HG03159 (cell line): ENCODE measurements around the gene VDR.
A peak's percentile ranks its signal among the peaks of the same experiment; 100 is the strongest.

Source experiments
- ATAC-seq: cut with Tn5 transposase; IDR thresholded peaks from one replicate; pipeline ENCODE4 v1.9.1; 2021; ENCODE audit warnings: mild to moderate bottlenecking, moderate library complexity; ENCODE audit not compliant: unreplicated experiment

The VDR gene

GRCh38 chr12:47875746-47876439, 28.9 kb downstream of the VDR start:
- ATAC-seq, result no peak

DNA sequence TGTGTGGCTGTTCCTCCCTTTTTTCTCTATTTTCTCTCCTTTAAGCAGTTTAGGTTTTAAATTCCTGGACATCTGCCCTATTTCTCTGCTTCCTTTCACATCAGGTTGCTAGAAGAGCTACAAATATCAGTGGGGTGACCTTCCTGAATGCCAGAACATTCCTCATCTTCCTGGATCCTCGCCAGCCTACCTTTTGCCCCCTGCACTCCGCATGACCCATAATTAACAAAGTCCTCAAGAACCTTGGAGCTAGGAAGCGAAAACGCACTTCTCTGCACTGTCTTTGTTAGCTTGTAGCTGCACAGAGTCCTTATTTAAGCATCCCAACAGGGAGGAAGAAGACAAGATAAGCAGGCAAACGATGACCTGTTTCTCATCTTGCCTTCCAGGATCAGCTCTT, 30.5 kb downstream of the VDR start:
- no peak for ATAC-seq

GRCh38 chr12:47870175-47870781, 34.5 kb downstream of the VDR start:
- ATAC-seq, result no peak

GRCh38 chr12:47868552-47869031, 36.2 kb downstream of the VDR start:
- peak; percentile 49 for ATAC-seq

DNA sequence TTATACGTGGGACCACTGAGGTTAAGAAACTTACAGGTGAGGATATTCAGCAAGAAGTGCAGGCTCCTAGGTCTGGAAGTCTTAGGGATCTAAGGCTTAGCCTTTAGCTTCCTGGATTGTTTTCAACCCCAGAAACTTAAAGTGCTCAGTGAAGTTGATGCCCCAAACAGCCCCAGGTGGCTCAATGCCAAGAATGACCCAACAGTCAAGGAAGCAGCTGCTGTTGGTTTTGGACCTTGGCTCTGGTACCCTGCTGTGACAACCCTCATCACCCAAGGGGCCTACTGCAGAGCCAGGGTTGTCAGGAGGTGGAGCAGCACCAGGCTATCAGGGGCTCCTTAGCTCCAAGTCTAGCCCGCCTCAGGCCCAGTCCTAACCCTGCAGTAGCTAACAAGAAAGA, 36.8 kb downstream of the VDR start:
- peak; percentile 12 for ATAC-seq

DNA sequence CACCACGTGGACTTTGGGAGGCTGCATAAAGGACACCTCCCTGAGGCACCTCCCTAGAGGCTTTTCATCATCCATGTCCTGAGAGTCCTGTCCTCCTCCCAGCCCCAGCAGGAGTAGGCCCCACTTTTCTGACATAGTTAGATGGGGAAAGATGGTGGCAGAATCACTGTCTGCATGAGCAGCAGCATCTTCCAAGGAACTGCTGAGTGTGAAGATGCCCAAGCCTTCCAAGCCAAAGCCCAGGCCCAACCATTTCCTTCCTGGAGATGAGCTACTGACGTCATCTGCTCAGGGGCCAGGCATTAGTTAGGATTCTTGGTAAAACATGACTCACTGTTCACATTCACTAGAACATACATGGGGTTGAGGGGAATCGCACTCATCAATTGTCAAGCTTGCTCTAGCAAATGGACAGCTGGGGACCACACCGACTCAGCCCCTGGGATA, 37.3 kb downstream of the VDR start:
- no peak for ATAC-seq

GRCh38 chr12:47864646-47865235, 40.1 kb downstream of the VDR start:
- no peak for ATAC-seq

GRCh38 chr12:47863985-47864384, 40.8 kb downstream of the VDR start:
- ATAC-seq, result no peak

- no peak for ATAC-seq
These were observed 41.3 kb downstream of the VDR start for GRCh38 chr12:47863467-47863866.

- no peak for ATAC-seq
These were observed 41.9 kb downstream of the VDR start for GRCh38 chr12:47862881-47863280.

GRCh38 chr12:47862167-47862750, 42.5 kb downstream of the VDR start:
- ATAC-seq, result no peak

DNA sequence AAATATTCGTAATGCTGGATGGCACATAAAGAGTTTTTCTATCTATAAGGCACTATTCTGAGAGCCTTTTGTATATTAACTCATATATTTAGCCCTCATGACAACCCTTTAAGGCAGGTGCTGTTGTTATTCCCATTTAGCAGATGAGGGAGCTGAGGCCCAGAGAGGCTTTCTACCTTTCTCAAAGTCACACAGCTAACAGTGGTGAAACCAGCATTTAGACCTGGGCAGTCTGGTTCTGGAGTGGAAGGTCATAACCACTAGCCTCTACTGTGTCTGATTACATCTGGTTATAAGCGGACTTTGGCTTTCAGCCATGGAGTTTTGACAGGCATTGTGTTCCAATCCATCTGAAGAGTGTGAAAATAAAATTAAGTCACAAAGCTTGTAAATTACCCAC, 43.9 kb downstream of the VDR start:
- ATAC-seq, result no peak

DNA sequence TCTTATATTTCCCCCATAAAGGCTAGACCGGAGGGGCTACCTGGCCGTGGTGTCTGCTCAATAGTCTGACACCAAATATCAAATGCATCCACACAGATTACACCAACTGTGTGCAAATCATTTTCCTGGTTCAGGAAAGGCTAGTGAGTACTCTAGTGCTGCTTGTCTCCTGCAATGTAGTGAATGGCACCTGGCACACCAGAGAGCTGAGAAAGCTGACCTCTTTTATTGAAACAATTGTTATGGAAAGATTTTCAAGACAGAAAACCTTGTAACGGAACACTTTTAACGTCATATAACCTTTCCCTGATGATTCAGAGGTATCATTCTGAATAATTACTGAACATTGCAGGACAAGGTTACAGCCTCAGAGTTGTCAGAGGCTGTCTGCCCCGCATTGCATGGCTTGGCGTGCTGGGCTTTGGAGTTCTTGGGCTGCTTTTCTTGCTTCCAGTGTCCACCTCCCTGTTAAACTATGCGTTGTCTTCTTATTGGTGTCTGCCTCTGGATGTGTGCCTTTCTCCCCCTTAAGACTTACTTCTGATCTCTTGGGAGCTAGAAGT, 44.4 kb downstream of the VDR start:
- no peak for ATAC-seq

- no peak for ATAC-seq
These were observed 46.1 kb downstream of the VDR start for GRCh38 chr12:47858511-47859266.

DNA sequence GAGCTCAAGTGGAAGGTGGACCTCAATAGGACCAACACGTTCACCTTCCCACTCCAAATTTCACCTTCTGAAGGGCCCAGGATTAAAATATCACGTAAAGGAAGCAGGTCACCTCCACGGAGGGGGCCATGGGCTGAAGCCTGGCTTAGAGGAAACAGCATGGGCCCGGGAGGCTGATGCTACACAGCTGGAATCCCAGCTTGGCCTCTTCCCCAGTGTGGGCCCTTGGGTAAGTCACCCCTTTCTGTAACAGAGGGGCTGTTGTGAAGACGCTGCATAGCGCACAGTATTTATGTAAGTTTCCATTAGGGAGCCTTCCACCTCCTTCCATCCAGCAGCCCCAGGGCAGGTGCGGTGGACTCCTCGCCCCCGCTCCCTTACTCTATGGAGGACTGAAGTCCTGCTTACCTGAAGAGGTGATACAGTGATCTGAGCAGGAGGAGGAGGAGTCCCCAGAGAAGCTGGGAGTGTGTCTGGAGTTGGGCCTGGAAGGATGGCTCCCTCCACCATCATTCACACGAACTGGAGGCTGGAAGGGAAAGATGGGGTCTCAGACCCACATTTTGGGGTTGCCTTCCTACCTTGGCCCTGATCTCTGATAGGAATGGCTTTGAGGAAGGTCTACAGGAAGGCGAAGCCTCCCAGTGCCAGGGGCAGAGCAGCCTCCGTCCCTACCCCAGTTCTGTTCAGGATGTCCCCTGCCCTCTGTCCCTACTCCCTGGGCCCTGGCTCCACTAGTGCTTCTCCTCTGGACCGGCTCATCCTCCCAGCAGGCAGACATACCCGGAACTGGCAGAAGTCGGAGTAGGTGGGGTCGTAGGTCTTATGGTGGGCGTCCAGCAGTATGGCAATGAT, 47.8 kb downstream of the VDR start:
- ATAC-seq, result no peak

DNA sequence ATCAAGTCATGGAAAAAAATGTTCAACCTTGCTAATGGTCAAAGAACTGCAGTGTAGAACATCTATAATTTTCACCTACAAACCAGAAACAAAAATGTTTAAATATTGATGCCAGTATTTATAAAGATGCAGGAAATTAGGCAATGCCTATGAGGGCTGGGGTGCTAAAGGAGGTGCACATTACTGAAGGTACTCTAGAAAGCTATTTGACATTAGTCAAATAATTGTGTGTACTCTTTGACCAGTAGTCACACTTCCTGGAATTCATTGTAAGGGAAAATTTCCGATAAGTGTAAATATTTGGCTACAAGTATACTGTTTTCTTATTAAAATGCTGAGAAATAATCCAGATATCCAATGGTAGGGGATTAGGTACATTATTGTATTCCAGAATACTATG, 48.7 kb downstream of the VDR start:
- ATAC-seq, result no peak

DNA sequence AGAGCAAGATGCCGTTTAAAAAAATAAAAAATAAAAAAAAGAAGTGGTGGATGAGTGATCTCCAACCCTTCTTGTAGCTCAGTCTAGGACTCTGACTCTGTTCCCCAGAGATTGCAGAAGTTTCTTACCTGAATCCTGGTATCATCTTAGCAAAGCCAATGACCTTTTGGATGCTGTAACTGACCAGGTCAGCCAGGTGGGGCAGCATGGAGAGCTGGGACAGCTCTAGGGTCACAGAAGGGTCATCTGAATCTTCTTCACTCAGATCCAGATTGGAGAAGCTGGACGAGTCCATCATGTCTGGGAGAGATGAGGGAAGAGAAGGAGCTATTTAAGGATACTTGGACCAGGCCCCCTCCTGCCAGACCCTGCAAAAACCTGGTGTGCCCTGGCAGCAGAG, 49.3 kb downstream of the VDR start:
- no peak for ATAC-seq

DNA sequence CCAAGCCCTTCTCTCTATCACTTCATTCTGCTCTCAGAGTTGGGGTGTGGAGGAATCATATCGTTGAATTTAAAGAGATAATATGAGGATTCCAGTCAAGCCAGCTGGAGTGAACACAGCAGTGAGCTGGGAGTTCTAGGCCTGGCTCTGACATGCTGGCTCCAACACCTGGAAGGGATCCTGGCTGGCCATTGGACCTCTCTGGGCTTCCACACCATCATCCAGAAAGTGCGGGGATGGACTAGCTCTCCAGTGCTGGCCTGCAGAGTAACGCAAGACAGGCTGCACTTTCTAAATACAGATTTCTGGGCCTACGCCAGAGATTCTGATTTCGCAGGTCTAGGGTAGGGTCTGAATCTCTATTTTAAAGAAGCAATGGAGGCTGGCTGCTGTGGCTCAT, 50.3 kb downstream of the VDR start:
- no peak for ATAC-seq

- no peak for ATAC-seq
These were observed 52.7 kb downstream of the VDR start for GRCh38 chr12:47852096-47852571.
